M059J (cell line): ENCODE data around the gene SRC. TPM values are rescaled to one million over a fixed set of nuclear protein-coding genes. Genes with fewer than 3 reads are reported as not detected.
A peak's percentile ranks its signal among the peaks of the same experiment; 100 is the strongest.

Experiments used
- DNase-seq: peaks from one replicate; pipeline ENCODE4 v3.0.0-alpha.2; 2012; ENCODE audit warnings: low read depth
- total RNA-seq: library from RNA; depleted of rRNA; stranded (reverse); fragments of >200 nt; shearing (Covaris generic); gene quantifications from 2 replicates; pipeline ENCODE4 v1.2.3, GENCODE V29; 2014

The SRC gene
- total RNA-seq, 1 experiment from 2014 or later, result 24.3 TPM

GRCh38 chr20:37408302-37409193, 62.6 kb downstream of the SRC start:
- no peak for DNase-seq

- peak; percentile 36 for DNase-seq
These were observed 65.7 kb downstream of the SRC start for GRCh38 chr20:37411408-37412219.

GRCh38 chr20:37413023-37413334, 67.0 kb downstream of the SRC start:
- no peak for DNase-seq

- DNase-seq, result no peak
These were observed 67.4 kb downstream of the SRC start for GRCh38 chr20:37413379-37413778.

GRCh38 chr20:37414224-37415035, 68.5 kb downstream of the SRC start:
- no peak for DNase-seq

GRCh38 chr20:37415118-37416085, 69.5 kb downstream of the SRC start:
- no peak for DNase-seq

- no peak for DNase-seq
These were observed 70.3 kb downstream of the SRC start for GRCh38 chr20:37416100-37416847.

GRCh38 chr20:37416848-37417616, 71.1 kb downstream of the SRC start:
- DNase-seq, result no peak

- no peak for DNase-seq
These were observed 71.9 kb downstream of the SRC start for GRCh38 chr20:37417617-37418467.

- no peak for DNase-seq
These were observed 72.7 kb downstream of the SRC start for GRCh38 chr20:37418591-37419109.

GRCh38 chr20:37419307-37419706, 73.4 kb downstream of the SRC start:
- no peak for DNase-seq

- DNase-seq, result no peak
These were observed 74.0 kb downstream of the SRC start for GRCh38 chr20:37419774-37420542.

GRCh38 chr20:37420610-37421009, 74.7 kb downstream of the SRC start:
- no peak for DNase-seq

- no peak for DNase-seq
These were observed 75.3 kb downstream of the SRC start for GRCh38 chr20:37421060-37421905.

- DNase-seq, result no peak
These were observed 76.0 kb downstream of the SRC start for GRCh38 chr20:37421988-37422387.

GRCh38 chr20:37422791-37423286, 76.9 kb downstream of the SRC start:
- no peak for DNase-seq
